AG04450 (cell line): ENCODE data around the gene PUM2. TPM values are rescaled to one million over a fixed set of nuclear protein-coding genes. Genes with fewer than 3 reads are reported as not detected.

Experiments used
- CTCF ChIA-PET: fragments of 300-600, 350-600 bp; formaldehyde crosslinking; extraction: SDS; loops from one replicate; lab custom pipeline; 2022; ENCODE audit warnings: antibody characterized with exemption, inconsistent platforms; lab: Charles Lee
- POLR2A ChIA-PET: fragments of 350-600 bp; formaldehyde crosslinking; extraction: SDS; loops from one replicate; lab custom pipeline; 2021; ENCODE audit warnings: antibody characterized with exemption, inconsistent platforms; lab: Yijun Ruan, JAX
- DNase-seq: peaks from one replicate; pipeline ENCODE4 v3.0.0-alpha.2; 2011; ENCODE audit warnings: low read depth, low spot score
- H3K27ac ChIP-seq: one replicate; pipeline ENCODE4 v1.5.1; 2012; ENCODE audit warnings: low read depth, low read length, control low read depth
- H3K27me3 ChIP-seq: one replicate; pipeline ENCODE4 v1.6.0; 2012; ENCODE audit warnings: low read length; ENCODE audit not compliant: control insufficient read depth, insufficient read depth
- H3K4me3 ChIP-seq: 2 replicates; pipeline ENCODE4 v1.5.1; 2011; ENCODE audit warnings: mild to moderate bottlenecking, low read depth, low read length, control low read depth
- H3K9me3 ChIP-seq: 2 replicates; pipeline ENCODE4 v1.5.1; 2012; ENCODE audit warnings: low read length; ENCODE audit not compliant: control insufficient read depth, insufficient read depth
- polyA plus RNA-seq: library from polyadenylated mRNA; depleted of rRNA; stranded (reverse); fragments of >200 nt; gene quantifications from 2 replicates; pipeline ENCODE4 v1.2.3, GENCODE V29; 2011
- TF ChIP-seq, protein P1 (sequence below): IDR thresholded peaks from 2 replicates; pipeline ENCODE4 v1.5.1; 2011; ENCODE audit warnings: low read depth, low read length, control low read depth, inconsistent platforms

Gene PUM2
- polyA plus RNA-seq, 1 experiment: 53.7 TPM

DNA sequence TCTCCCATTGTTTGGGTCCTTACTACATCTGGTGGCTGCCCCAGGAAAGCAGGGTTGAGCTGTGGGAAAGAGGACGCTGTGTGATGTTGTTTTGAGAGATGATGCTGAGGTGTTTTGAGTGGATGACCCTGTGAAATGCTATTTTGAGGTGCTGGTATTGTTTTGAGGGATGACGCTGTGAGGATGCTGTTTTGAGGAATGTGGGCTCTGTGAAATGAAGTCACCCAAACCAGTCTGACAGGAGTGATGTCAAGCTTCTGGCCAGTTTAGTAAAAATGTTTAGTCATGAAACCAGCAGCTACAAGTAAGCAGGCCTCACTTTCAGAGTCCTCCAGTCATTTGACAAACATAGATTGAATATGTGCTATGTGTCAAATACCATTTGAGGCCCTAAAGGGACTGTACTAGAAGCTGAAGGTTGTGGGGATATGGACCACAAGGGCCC lies 16.1 kb upstream of the PUM2 start:
- no peak overlapping the region for H3K27ac ChIP-seq
- POLR2A ChIA-PET: interaction anchor here (1.6 kb wide), 1 partner anchor 80 kb away, joined by 5 read pairs; the partner anchor contains the start of gene RHOB
- peaks cover 5% of the 10 kb centered on the region; the same call in 1 of the 2 replicates for H3K9me3 ChIP-seq
- no peak overlapping the region for H3K4me3 ChIP-seq
- DNase-seq: no peak
- CTCF ChIA-PET: interaction anchor here (0.7 to 6.8 kb wide), 3 partner anchors 9 to 14 kb away, joined by 3 to 59 read pairs (median 5); no protein-coding TSS in a partner anchor
- H3K27me3 ChIP-seq: peaks cover 2% of the 10 kb centered on the region
- TF ChIP-seq, protein P1, sequence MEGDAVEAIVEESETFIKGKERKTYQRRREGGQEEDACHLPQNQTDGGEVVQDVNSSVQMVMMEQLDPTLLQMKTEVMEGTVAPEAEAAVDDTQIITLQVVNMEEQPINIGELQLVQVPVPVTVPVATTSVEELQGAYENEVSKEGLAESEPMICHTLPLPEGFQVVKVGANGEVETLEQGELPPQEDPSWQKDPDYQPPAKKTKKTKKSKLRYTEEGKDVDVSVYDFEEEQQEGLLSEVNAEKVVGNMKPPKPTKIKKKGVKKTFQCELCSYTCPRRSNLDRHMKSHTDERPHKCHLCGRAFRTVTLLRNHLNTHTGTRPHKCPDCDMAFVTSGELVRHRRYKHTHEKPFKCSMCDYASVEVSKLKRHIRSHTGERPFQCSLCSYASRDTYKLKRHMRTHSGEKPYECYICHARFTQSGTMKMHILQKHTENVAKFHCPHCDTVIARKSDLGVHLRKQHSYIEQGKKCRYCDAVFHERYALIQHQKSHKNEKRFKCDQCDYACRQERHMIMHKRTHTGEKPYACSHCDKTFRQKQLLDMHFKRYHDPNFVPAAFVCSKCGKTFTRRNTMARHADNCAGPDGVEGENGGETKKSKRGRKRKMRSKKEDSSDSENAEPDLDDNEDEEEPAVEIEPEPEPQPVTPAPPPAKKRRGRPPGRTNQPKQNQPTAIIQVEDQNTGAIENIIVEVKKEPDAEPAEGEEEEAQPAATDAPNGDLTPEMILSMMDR: no peak

DNA sequence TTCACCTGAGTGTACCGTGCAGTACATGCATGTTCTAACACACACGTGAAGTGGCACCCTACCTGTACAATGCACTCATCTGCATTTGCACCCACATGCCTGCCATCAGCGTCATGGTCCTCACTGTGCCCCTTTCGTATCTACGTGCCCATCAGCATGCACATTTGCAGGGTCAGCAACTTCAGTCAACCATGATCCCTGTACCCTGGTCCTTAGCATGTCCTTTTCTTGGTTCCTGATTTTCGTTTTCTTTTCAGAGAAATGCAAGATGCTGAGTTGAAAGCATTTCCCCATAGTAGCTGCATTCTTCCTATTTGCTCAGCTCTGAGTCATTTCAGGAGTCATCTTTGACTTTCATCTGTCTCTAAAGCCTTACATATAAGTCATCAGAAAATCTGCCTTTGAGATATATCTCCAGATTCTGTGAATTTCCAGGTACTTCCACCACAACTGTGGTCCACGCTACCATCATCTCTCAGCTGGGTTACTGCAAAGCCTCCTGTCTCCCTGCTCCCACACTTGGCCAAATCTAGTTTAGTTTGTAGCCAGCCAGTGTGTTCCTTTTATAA lies 14.7 kb upstream of the PUM2 start:
- CTCF ChIA-PET: interaction anchor here (0.8 to 6.8 kb wide), 2 partner anchors 13 to 39 kb away, joined by 3 to 59 read pairs; no protein-coding TSS in a partner anchor
- DNase-seq: no peak
- TF ChIP-seq, protein P1: no peak
- Histone ChIP-seq H3K9me3 (peaks cover 4% of the 10 kb centered on the region; the same call in 1 of the 2 replicates), H3K27ac (no peak overlapping the region), H3K27me3 (peaks cover 2% of the 10 kb centered on the region), H3K4me3 (no peak overlapping the region)
- POLR2A ChIA-PET: interaction anchor here (1.6 kb wide), 1 partner anchor 82 kb away, joined by 5 read pairs; the partner anchor contains the start of gene RHOB

- Histone ChIP-seq H3K27me3 (no peaks in the 10 kb centered on the region), H3K9me3 (peaks cover 4% of the 10 kb centered on the region; the same call in 1 of the 2 replicates), H3K27ac (no peak overlapping the region), H3K4me3 (no peak overlapping the region)
- ChIA-PET CTCF (no interaction called here), POLR2A (no interaction called here)
- DNase-seq: no peak
- TF ChIP-seq, protein P1: no peak
Measured at GRCh38 chr2:20363578-20363977, 12.9 kb upstream of the PUM2 start.

- POLR2A ChIA-PET: interaction anchor here (0.7 kb wide), 1 partner anchor 449 kb away, joined by 7 read pairs; no protein-coding TSS in a partner anchor
- TF ChIP-seq, protein P1: no peak
- H3K27me3 ChIP-seq: no peaks in the 10 kb centered on the region
- DNase-seq: no peak
- H3K4me3 ChIP-seq: no peak overlapping the region
- H3K27ac ChIP-seq: no peak overlapping the region
- H3K9me3 ChIP-seq: peaks cover 3% of the 10 kb centered on the region; the same call in 1 of the 2 replicates
- CTCF ChIA-PET: no interaction called here
Measured at GRCh38 chr2:20362701-20363435, 12.2 kb upstream of the PUM2 start.
